Right lobe of liver (tissue), 4 donors: Measurements from ENCODE around the gene RNGTT.

Experiments used
- POLR2A ChIP-seq: fragments of 450-650 bp; IDR thresholded peaks from one replicate; pipeline ENCODE4 v1.6.1; 2017; ENCODE audit warnings: antibody characterized with exemption, mild to moderate bottlenecking
- TF ChIP-seq, protein P1 (sequence below), 4 donors: fragments of 200-600 bp in 3 of 4; fragments of 450-650 bp in 1 of 4; IDR thresholded peaks; one replicate each; pipeline versions ENCODE4 v1.5.1 to v1.8.0; 2016 to 2022; ENCODE audit warnings: antibody characterized with exemption in 4 of 4, mild to moderate bottlenecking in 2 of 4
- donor health status: DM: no; HTN: no; CAD: no.
- donor health status: DM: no; HTN: no; CAD: no.
- donor health status: DM: no; HTN: yes; CAD: no.

DNA sequence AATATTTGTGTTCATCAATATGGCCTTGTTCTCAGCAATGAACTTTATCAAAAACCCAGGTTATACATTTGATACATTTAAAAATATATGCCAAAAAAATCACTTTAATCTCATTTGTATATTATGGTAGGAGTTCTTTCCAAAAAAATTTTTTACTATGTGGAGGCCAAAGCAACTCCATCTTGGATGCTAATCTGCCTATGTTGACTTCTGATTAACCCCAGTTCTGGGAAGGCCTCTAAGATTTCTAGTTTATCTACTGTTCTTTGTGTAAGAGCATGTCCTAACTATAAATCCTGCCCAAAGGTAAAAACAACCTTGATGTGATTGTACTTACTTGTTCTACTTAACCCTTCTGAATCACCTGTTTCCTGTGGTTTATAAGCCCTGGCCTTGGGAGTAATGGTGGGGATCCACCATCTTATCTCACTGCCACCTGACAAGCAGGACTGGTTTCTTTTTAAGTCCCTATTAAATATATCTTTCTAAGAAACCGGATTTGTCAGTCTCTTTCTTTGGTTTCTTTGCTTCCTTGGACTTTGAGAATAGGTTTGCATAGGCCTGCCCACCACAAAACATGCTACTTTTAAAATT lies 46.7 kb downstream of the RNGTT start:
- TF ChIP-seq, protein P1, sequence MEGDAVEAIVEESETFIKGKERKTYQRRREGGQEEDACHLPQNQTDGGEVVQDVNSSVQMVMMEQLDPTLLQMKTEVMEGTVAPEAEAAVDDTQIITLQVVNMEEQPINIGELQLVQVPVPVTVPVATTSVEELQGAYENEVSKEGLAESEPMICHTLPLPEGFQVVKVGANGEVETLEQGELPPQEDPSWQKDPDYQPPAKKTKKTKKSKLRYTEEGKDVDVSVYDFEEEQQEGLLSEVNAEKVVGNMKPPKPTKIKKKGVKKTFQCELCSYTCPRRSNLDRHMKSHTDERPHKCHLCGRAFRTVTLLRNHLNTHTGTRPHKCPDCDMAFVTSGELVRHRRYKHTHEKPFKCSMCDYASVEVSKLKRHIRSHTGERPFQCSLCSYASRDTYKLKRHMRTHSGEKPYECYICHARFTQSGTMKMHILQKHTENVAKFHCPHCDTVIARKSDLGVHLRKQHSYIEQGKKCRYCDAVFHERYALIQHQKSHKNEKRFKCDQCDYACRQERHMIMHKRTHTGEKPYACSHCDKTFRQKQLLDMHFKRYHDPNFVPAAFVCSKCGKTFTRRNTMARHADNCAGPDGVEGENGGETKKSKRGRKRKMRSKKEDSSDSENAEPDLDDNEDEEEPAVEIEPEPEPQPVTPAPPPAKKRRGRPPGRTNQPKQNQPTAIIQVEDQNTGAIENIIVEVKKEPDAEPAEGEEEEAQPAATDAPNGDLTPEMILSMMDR (IDR thresholded peaks at IDR 0.05), result no peak
- no peak for TF ChIP-seq POLR2A
